AG04450 (cell line): Measurements from ENCODE around the gene DMXL1. TPM values are rescaled to one million over a fixed set of nuclear protein-coding genes. Genes with fewer than 3 reads are reported as not detected.

ENCODE experiments used
- CTCF ChIA-PET: fragments of 300-600, 350-600 bp; formaldehyde crosslinking; extraction: SDS; loops from one replicate; lab custom pipeline; 2022; ENCODE audit warnings: antibody characterized with exemption, inconsistent platforms; lab: Charles Lee
- POLR2A ChIA-PET: fragments of 350-600 bp; formaldehyde crosslinking; extraction: SDS; loops from one replicate; lab custom pipeline; 2021; ENCODE audit warnings: antibody characterized with exemption, inconsistent platforms; lab: Yijun Ruan, JAX
- DNase-seq: peaks from one replicate; pipeline ENCODE4 v3.0.0-alpha.2; 2011; ENCODE audit warnings: low read depth, low spot score
- H3K27ac ChIP-seq: one replicate; pipeline ENCODE4 v1.5.1; 2012; ENCODE audit warnings: low read depth, low read length, control low read depth
- H3K27me3 ChIP-seq: one replicate; pipeline ENCODE4 v1.6.0; 2012; ENCODE audit warnings: low read length; ENCODE audit not compliant: control insufficient read depth, insufficient read depth
- H3K4me3 ChIP-seq: 2 replicates; pipeline ENCODE4 v1.5.1; 2011; ENCODE audit warnings: mild to moderate bottlenecking, low read depth, low read length, control low read depth
- H3K9me3 ChIP-seq: 2 replicates; pipeline ENCODE4 v1.5.1; 2012; ENCODE audit warnings: low read length; ENCODE audit not compliant: control insufficient read depth, insufficient read depth
- CTCF ChIP-seq: IDR thresholded peaks from 2 replicates; pipeline ENCODE4 v1.5.1; 2011; ENCODE audit warnings: low read depth, low read length, control low read depth, inconsistent platforms
- polyA plus RNA-seq: library from polyadenylated mRNA; depleted of rRNA; stranded (reverse); fragments of >200 nt; gene quantifications from 2 replicates; pipeline ENCODE4 v1.2.3, GENCODE V29; 2011

Gene DMXL1
- polyA plus RNA-seq, 1 experiment = 22.2 TPM

DNA sequence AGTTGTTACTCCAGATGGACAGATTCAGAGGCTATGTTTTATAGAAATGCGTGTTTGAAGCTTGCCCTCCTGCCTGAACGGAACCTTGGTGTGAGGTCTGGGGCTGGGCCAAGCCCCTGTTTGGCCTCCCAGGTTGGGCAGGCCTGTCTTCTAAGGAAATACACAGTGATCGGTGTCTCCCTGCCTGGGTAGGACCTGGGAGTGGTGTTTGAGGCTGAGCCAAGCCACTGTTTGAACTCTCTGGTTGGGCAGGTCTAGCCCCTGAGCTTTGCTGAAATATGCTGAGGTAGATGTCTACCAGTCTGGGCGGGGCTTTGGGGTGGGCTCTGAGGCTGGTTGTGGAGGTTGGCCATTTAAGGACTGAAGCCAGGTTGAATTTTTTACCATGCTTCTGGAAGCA lies 90.5 kb downstream of the DMXL1 start:
- Histone ChIP-seq H3K9me3 (no peaks in the 10 kb centered on the region), H3K27ac (no peak overlapping the region), H3K27me3 (no peaks in the 10 kb centered on the region), H3K4me3 (no peak overlapping the region)
- CTCF ChIA-PET = interaction anchor here (1.9 kb wide), 1 partner anchor 251 kb away, joined by 7 read pairs; no protein-coding TSS in a partner anchor
- DNase-seq = no peak
- TF ChIP-seq CTCF = no peak
- POLR2A ChIA-PET = no interaction called here

DNA sequence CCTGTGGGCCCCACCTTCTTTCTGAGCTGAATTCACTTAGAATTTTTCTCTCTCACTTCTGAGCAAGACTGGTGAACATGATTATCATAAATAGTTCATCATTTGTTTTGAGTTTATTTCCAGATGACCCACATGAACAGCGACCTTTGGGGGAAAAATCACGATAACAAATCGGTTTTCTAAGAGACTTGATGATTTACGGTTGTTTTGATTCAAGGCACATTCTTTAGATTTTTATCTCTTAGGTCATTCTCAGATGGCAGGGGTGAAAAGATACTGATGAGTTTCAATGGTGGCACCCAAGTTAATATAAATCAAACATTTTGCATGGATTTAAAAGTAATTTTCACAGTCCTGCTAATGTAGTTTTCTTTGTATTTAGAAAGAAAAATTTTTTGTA lies 95.1 kb downstream of the DMXL1 start:
- Histone ChIP-seq H3K27ac (no peak overlapping the region), H3K4me3 (no peak overlapping the region), H3K9me3 (no peaks in the 10 kb centered on the region), H3K27me3 (no peaks in the 10 kb centered on the region)
- TF ChIP-seq CTCF = no peak
- ChIA-PET CTCF (interaction anchor here (2.3 kb wide), 1 partner anchor 246 kb away, joined by 10 read pairs; no protein-coding TSS in a partner anchor), POLR2A (no interaction called here)
- DNase-seq = no peak

DNA sequence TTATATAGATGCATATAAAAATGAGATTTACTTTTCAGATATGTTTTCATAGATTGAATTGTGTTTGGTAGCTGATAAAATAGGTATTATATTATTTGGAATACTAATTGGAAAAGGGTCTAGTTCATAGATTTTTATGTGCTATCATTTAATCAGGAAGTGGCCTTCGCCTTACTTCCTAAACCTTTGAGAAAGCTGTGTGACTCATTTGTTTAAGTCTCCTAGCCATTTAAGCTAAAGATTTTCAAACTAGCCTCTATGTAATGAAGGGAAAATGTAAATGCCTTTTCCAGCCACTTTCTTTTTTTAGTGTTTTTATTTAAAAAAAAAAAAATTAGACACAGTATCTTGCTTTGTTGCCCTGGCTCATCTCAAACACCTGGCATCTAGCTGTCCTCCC lies 97.5 kb downstream of the DMXL1 start:
- Histone ChIP-seq H3K9me3 (no peaks in the 10 kb centered on the region), H3K27ac (no peak overlapping the region), H3K27me3 (no peaks in the 10 kb centered on the region), H3K4me3 (no peak overlapping the region)
- ChIA-PET CTCF (interaction anchor here (0.9 to 1.4 kb wide), 3 partner anchors 147 to 244 kb away, joined by 3 to 11 read pairs (median 6); partner anchors contain the start of gene DTWD2), POLR2A (no interaction called here)
- no peak for TF ChIP-seq CTCF
- no peak for DNase-seq

GRCh38 chr5:119171686-119172085 lies 100.8 kb downstream of the DMXL1 start:
- H3K9me3 ChIP-seq = no peaks in the 10 kb centered on the region
- H3K4me3 ChIP-seq = no peak overlapping the region
- POLR2A ChIA-PET = no interaction called here
- no peak for DNase-seq
- H3K27me3 ChIP-seq = no peaks in the 10 kb centered on the region
- no peak for TF ChIP-seq CTCF
- CTCF ChIA-PET = interaction anchor here (1.2 kb wide), 1 partner anchor 241 kb away, joined by 3 read pairs; no protein-coding TSS in a partner anchor
- no peak overlapping the region for H3K27ac ChIP-seq

DNA sequence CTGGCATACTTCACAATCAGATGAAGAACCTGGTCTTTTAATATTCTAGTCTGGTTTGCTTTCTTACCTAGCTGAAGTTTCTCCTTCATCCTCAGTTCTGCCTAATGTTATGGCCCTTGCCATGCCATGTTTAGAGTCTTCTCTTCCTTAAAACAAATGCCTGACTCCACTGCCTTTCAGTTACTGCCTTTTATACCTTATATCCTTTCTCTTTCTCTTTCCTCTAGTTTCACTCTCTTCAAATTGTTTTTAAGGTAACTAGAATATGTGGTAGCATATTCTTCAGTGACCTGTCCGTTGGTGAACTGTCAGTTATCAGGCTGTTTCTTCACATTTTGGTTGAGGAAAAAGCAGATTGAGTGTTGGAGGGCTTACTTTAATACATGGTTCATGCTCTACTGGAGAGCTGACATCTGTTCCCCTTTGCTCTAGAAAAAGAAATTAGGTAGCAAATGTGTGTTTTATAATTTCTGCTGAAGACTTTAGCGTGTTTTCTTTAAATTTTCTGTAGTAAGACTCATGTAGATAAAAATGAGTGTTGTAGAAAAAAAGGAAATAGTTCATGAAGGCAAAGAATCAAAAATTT lies 103.8 kb downstream of the DMXL1 start:
- no peaks in the 10 kb centered on the region for H3K27me3 ChIP-seq
- DNase-seq = no peak
- ChIA-PET CTCF (no interaction called here), POLR2A (no interaction called here)
- H3K27ac ChIP-seq = no peak overlapping the region
- TF ChIP-seq CTCF = no peak
- H3K4me3 ChIP-seq = no peak overlapping the region
- no peaks in the 10 kb centered on the region for H3K9me3 ChIP-seq
